Esophagus squamous epithelium (tissue), 5 donors: ENCODE results near the gene CPED1. TPM values are rescaled to one million over a fixed set of nuclear protein-coding genes. Genes with fewer than 3 reads are reported as not detected.

Experiments used
- DNase-seq: peaks from one replicate; lab custom pipeline; 2025; lab: John Stamatoyannopoulos, UW
- H3K27ac ChIP-seq, 4 donors: fragments of 200-600 bp; sonication (generic); one replicate each; pipeline ENCODE4 v1.5.1; 2016 to 2019; ENCODE audit warnings: mild to moderate bottlenecking in 1 of 4
- H3K27me3 ChIP-seq, 4 donors: fragments of 200-600 bp; sonication (generic); 1 replicate in 3 of 4; 2 replicates in 1 of 4; pipeline versions ENCODE4 v1.5.1 to v1.6.0; 2017 to 2021; ENCODE audit warnings: antibody characterized with exemption in 1 of 4
- H3K36me3 ChIP-seq, 3 donors: fragments of 200-600 bp; sonication (generic); one replicate each; pipeline ENCODE4 v1.5.1; 2016 to 2019
- H3K4me1 ChIP-seq, 3 donors: fragments of 200-600 bp; sonication (generic); one replicate each; pipeline ENCODE4 v1.5.1; 2017 to 2019
- H3K4me3 ChIP-seq, 4 donors: fragments of 200-600 bp; sonication (generic); 1 replicate in 3 of 4; 2 replicates in 1 of 4; pipeline ENCODE4 v1.5.1; 2016 to 2019; ENCODE audit warnings: mild to moderate bottlenecking in 2 of 4, moderate library complexity in 1 of 4
- H3K9me3 ChIP-seq, 3 donors: fragments of 200-600 bp; sonication (generic); one replicate each; pipeline ENCODE4 v1.5.1; 2016 to 2019
- POLR2A ChIP-seq, 4 donors: fragments of 450-650 bp; IDR thresholded peaks; one replicate each; pipeline ENCODE4 v1.6.1; 2017; ENCODE audit warnings: antibody characterized with exemption in 4 of 4, mild to moderate bottlenecking in 4 of 4, moderate library complexity in 3 of 4
- WGBS, 2 donors: methylation state at CpG; one replicate each; pipeline ENCODE4 v1.1.5; 2018; 5-methylcytosine and 5-hydroxymethylcytosine counted together
- intact Hi-C: fragments of 100-400 bp; cut with DNase I; formaldehyde crosslinking; loops from one replicate; pipeline ENCODE4 v1.15.0; 2022
- small RNA-seq, 4 donors: library from RNA; depleted of rRNA; stranded (forward); fragments of <200 nt; gene quantifications; one replicate each; pipeline ENCODE3, GENCODE V24; 2016
- total RNA-seq, 4 donors: library from RNA; depleted of rRNA; stranded (reverse); fragments of >200 nt; gene quantifications; one replicate each; pipeline ENCODE4 v1.1.0, GENCODE V29; 2016
- TF ChIP-seq, protein P1 (sequence below), 6 experiments: fragments of 450-650 bp in 4 of 6; fragments of 200-600 bp in 2 of 6; sonication (generic) in 2 of 6; IDR thresholded peaks; one replicate each; pipeline ENCODE4 v1.5.1; 2016 to 2019; ENCODE audit warnings: antibody characterized with exemption in 6 of 6, mild to moderate bottlenecking in 4 of 6, moderate library complexity in 4 of 6
- donor health status: DM: yes; HTN: yes; CAD: no.

Gene CPED1
- total RNA-seq, 4 donors from 2014 or later = 0.61 to 6.3 (median 2.3) TPM

DNA sequence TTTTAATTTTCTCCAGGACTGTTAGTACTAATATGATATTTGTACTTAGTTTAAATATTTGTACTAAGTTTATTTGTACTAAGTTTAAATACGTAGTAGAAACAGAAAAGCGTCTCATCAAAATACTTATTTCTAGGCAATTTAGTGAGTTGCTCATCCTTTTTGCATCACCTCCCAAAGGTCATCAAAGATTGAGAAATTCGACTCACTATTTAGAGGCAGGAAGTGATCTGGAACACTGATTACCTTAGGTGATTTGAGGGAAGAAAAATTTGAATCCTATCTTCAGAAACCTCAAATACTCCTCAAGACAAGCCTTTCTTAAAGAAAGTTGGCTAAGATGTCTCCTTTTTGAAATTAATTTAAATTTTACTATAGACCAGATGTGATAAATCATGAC lies 354.8 kb downstream of the CPED1 start:
- H3K4me3 ChIP-seq = no peak overlapping the region
- H3K36me3 ChIP-seq = peaks cover 0 to 16% (median 0%) of the 10 kb centered on the region in 3 donors
- no peak for DNase-seq
- WGBS, 2 donors = 63 to 64% methylated on average over 3 of the region's 3 CpGs
- no peaks in the 10 kb centered on the region for H3K27me3 ChIP-seq
- no peaks in the 10 kb centered on the region for H3K4me1 ChIP-seq
- TF ChIP-seq, protein P1, sequence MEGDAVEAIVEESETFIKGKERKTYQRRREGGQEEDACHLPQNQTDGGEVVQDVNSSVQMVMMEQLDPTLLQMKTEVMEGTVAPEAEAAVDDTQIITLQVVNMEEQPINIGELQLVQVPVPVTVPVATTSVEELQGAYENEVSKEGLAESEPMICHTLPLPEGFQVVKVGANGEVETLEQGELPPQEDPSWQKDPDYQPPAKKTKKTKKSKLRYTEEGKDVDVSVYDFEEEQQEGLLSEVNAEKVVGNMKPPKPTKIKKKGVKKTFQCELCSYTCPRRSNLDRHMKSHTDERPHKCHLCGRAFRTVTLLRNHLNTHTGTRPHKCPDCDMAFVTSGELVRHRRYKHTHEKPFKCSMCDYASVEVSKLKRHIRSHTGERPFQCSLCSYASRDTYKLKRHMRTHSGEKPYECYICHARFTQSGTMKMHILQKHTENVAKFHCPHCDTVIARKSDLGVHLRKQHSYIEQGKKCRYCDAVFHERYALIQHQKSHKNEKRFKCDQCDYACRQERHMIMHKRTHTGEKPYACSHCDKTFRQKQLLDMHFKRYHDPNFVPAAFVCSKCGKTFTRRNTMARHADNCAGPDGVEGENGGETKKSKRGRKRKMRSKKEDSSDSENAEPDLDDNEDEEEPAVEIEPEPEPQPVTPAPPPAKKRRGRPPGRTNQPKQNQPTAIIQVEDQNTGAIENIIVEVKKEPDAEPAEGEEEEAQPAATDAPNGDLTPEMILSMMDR (IDR thresholded peaks at IDR 0.05) = no peak
- no peak for TF ChIP-seq POLR2A (IDR thresholded peaks at IDR 0.05)
- intact Hi-C loops = no loop called here
- no peaks in the 10 kb centered on the region for H3K9me3 ChIP-seq
- no peak overlapping the region for H3K27ac ChIP-seq

DNA sequence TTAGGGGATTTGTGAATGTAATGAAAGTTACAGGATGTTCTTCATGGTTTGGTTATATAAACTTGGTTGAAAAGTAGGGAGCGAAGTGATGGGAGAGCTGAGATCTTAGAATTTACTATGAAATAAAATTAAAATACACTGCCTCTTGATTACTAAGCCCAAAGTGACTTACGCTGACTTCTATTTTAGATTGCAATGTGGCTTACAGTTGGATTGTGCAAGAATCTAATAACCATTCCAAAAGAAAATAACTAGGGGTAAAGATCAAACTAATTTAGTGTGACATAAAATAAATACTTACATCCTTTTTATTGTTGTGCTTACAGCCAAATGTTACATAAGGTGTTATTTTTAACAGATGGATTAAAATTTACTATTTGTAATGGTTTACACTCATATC lies 355.6 kb downstream of the CPED1 start:
- 85 to 86% methylated on average over 2 of the region's 2 CpGs for WGBS, 2 donors
- H3K4me1 ChIP-seq = no peaks in the 10 kb centered on the region
- no peak overlapping the region for H3K27ac ChIP-seq
- intact Hi-C loops = no loop called here
- H3K36me3 ChIP-seq = peaks cover 0 to 16% (median 0%) of the 10 kb centered on the region in 3 donors
- H3K9me3 ChIP-seq = no peaks in the 10 kb centered on the region
- H3K4me3 ChIP-seq = no peak overlapping the region
- no peaks in the 10 kb centered on the region for H3K27me3 ChIP-seq
- DNase-seq = no peak
- TF ChIP-seq, protein P1 (IDR thresholded peaks at IDR 0.05) = no peak
- no peak for TF ChIP-seq POLR2A (IDR thresholded peaks at IDR 0.05)

DNA sequence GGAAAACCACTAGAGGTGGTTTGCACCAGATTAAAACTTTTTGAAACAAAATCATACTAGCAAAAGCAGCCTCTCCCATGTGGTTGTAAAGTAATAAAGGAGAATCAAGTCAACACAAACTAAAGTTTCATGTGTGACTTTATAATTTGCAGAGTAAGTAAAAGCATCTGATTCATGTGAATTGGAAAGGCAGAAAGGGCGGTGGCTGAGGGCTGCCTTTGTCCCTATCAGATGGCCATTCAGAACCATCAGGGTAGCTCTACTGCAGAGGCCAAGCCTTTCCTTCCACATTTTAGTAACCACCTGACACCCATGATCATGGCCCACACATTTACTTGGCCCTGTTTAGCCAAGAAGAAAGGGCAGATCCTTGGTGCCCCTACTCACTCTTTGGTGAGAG lies 356.0 kb downstream of the CPED1 start:
- Histone ChIP-seq H3K4me3 (no peak overlapping the region), H3K36me3 (peaks cover 0 to 16% (median 0%) of the 10 kb centered on the region in 3 donors), H3K27ac (no peak overlapping the region), H3K27me3 (no peaks in the 10 kb centered on the region), H3K9me3 (no peaks in the 10 kb centered on the region), H3K4me1 (no peaks in the 10 kb centered on the region)
- TF ChIP-seq, protein P1 (IDR thresholded peaks at IDR 0.05) = no peak
- TF ChIP-seq POLR2A (IDR thresholded peaks at IDR 0.05) = no peak
- WGBS, 2 donors = 95 to 100% methylated on average over 1 of the region's 1 CpG
- DNase-seq = no peak
- intact Hi-C loops = no loop called here

Small RNAs within 50 kb of the gene (small RNA-seq; reads per million reads assigned to genes)
- 0 reads per million in 4 donors for gene HMGN1P18
- gene RNA5SP240 = 0 reads per million in 4 donors
- gene RNA5SP241 = 0 reads per million in 4 donors
- gene RNU6-517P = 0 reads per million in 4 donors

Other genes starting within 250 kb of the CPED1 start
- 1 to 10 TPM; 1.3 to 9.0 (median 5.4) TPM for gene TSPAN12, start 130.6 kb upstream of the CPED1 start, total RNA-seq
- gene ING3, start 37.9 kb upstream of the CPED1 start, total RNA-seq = 10 to 100 TPM; 12.5 to 15.8 (median 14.4) TPM